Neural progenitor cell (in vitro differentiated cells): ENCODE data around the gene RPL22.

Experiments
- EZH2 ChIP-seq: fragments of 200-600 bp; sonication (generic); IDR thresholded peaks from 2 replicates; pipeline ENCODE4 v1.6.1; 2017; ENCODE audit warnings: antibody characterized with exemption, mild to moderate bottlenecking, moderate library complexity
- TF ChIP-seq, protein P1 (sequence below): fragments of 200-600 bp; sonication (generic); IDR thresholded peaks from 2 replicates; pipeline ENCODE4 v1.5.1; 2017; ENCODE audit warnings: antibody characterized with exemption, mild to moderate bottlenecking

GRCh38 chr1:6175411-6175828 is 24.0 kb downstream of the RPL22 start:
- TF ChIP-seq, protein P1, sequence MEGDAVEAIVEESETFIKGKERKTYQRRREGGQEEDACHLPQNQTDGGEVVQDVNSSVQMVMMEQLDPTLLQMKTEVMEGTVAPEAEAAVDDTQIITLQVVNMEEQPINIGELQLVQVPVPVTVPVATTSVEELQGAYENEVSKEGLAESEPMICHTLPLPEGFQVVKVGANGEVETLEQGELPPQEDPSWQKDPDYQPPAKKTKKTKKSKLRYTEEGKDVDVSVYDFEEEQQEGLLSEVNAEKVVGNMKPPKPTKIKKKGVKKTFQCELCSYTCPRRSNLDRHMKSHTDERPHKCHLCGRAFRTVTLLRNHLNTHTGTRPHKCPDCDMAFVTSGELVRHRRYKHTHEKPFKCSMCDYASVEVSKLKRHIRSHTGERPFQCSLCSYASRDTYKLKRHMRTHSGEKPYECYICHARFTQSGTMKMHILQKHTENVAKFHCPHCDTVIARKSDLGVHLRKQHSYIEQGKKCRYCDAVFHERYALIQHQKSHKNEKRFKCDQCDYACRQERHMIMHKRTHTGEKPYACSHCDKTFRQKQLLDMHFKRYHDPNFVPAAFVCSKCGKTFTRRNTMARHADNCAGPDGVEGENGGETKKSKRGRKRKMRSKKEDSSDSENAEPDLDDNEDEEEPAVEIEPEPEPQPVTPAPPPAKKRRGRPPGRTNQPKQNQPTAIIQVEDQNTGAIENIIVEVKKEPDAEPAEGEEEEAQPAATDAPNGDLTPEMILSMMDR: no peak
- TF ChIP-seq EZH2: no peak
